Measurements from ENCODE around the gene IFNL1. TPM values are rescaled to one million over a fixed set of nuclear protein-coding genes. Genes with fewer than 3 reads are reported as not detected.
"Not testable (repeated sequence)": the region's sequence is repeated elsewhere in the genome, so short reads cannot be mapped to it uniquely, and the experiment has no call there.

The IFNL1 gene
- total RNA-seq, 1 experiment from 2014 or later, result not detected

DNA sequence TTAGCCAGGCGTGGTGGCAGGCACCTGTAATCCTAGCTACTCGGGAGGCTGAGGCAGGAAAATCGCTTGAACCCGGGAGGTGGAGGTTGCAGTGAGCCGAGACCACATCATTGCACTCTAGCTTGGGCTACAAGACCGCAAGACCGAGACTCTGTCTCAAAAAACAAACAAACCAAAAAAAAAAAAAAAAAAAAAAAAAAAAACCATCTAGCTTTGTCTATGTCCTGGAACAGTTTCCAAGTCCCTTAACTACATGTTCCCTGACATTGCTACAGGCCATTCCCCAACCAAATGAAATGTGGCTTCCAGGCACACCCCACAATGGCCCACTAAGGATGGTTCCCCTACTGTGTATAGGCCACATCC is 13.1 kb downstream of the IFNL1 start:
- H3K27me3 ChIP-seq (ENCODE audit: control insufficient read depth, insufficient read depth, low read length), result peaks cover 35% of the 10 kb centered on the region
- not testable (repeated sequence) for H3K4me3 ChIP-seq (ENCODE audit: insufficient read depth, low read depth, low read length); DNase-seq; H3K36me3 ChIP-seq (replicated peaks; ENCODE audit: control insufficient read depth, insufficient read depth, low read length)

DNA sequence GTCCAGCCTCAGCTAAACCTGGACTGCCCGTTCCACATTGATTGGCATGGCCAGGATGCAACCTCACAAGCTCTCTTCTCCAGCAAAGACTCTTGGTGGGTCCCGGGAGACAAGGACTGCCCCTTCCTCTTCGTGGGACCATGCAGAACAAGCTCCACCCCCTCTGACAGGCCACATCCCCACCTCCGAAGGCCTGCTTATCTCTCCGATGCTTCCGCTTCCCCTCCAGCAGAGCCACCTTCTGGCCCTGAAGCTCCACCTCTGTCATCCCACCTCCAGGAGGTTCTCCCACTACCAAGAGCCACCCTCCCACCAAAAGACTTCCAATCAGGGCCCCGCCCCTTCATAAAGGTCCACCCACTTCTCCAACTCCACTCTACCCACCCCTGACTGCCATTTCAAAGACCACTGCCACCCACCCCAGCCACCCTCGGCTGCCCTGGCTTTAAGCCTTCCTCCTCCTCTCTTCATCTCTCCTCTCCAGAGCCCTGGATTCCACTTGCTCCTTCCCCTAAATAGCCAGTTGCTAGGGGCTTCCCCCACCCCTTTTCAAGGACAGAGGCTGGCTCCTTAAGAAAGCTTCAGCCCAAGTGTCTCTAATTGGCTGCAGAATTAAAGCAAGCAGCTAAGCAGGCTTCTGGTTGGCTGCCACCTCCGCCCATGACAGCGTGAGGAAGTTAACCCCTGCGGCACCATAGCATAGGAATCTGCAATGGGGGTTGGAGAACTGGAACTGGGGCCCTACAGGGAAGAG is 14.5 kb downstream of the IFNL1 start:
- peak; percentile 89 for DNase-seq
- no peak overlapping the region for H3K4me3 ChIP-seq (ENCODE audit: insufficient read depth, low read depth, low read length)

DNA sequence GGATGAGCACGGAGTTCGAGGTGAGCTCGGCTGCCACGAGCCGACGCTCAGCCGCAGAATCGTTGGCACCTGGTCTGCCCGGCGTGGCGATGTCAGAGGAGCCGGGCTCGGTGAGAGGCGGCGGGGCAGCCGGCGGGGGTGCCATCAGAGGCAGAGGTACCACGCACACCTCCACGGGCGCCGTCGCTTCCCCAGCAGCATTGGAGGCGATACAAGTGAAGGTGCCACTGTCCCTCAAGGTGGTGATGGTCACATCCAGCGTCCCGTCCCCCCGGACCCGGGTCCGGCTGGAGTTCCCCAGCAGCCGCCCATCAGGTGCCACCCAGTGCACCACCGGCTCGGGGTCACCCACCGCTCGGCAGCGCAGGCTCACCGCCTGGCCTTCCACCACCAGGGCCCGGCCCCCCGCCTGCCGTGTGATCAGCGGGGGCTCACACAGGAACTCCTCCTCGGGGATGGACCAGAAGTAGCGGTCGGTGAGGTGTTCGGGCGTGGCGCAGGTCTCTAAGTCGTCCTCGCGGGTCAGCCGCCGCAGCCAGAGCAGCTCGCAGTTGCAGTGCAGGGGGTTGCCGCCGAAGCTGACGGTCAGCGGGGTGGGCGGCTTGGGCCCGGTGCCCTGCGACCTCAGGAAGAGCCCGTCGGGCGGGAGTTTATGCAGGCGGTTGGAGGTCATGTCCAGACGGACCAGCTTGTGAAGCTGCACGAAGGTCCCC is 18.0 kb downstream of the IFNL1 start:
- H3K27me3 ChIP-seq (ENCODE audit: control insufficient read depth, insufficient read depth, low read length), result peaks cover 2% of the 10 kb centered on the region; the same call in 1 of the 2 replicates
- no peak overlapping the region for H3K4me3 ChIP-seq (ENCODE audit: insufficient read depth, low read depth, low read length)
- no peak for DNase-seq
- no peaks in the 10 kb centered on the region; the same call in 1 of the 2 replicates for H3K36me3 ChIP-seq (replicated peaks; ENCODE audit: control insufficient read depth, insufficient read depth, low read length)

More for the DNA sequence above, 14.5 kb downstream of the IFNL1 start:
- H3K27me3 ChIP-seq (ENCODE audit: control insufficient read depth, insufficient read depth, low read length), result peaks cover 25% of the 10 kb centered on the region
- no peaks in the 10 kb centered on the region; the same call in 1 of the 2 replicates for H3K36me3 ChIP-seq (replicated peaks; ENCODE audit: control insufficient read depth, insufficient read depth, low read length)

DNA sequence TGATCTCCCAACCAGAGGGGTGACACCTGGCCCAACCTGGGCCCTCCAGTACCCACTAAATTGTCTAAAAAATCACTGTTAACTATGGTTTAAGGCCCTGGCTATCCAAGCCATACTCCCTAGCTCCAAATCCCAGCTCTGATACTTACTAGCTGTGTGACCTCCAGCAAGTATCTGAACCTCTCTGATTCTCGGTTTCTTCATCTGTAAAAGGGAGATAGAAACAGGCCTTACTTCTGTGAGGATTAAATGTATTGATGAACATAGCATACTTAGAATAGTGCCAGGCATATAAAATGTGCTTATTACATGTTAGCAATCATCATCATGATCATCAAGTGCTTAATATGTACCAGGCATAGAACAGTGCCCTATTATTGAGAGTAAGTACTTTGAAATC is 19.7 kb downstream of the IFNL1 start:
- no peak for DNase-seq
- Histone ChIP-seq H3K27me3 (ENCODE audit: control insufficient read depth, insufficient read depth, low read length) (peaks cover 14% of the 10 kb centered on the region), H3K4me3 (ENCODE audit: insufficient read depth, low read depth, low read length) (no peak overlapping the region), H3K36me3 (replicated peaks; ENCODE audit: control insufficient read depth, insufficient read depth, low read length) (no peaks in the 10 kb centered on the region; the same call in 1 of the 2 replicates)

DNA sequence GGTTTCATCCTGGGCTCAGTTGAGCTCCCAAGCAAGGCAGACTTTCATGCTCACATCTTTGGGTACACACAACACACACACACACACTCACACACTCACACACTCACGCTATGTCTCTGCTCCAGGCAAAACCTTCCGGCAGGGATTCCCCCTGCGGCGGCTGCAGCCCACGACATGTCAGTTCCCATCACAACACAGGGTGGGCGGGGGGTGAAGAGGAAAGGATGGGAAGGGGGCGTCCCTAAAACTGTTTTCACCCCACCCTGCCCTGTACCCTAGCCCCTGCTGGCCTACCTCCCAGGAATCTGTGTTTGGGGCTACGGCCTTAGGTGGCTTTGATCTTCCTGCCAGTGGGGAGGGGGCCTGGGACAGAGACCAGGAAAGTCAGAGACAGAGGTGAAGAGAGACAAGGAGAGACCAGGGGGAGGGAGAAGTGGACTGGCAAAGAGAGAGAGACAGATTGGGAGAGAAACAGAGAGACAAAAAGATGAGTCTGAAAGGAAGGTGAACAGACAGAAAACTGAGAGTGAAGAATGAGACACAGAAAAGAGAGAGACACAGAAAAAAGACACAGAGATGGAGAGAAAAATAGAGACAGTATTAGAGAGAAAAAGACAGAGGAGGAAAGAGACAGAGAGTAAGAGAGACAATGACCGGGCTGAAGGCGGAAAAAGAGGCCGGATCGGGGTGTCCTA is 20.6 kb downstream of the IFNL1 start:
- no peaks in the 10 kb centered on the region; the same call in 1 of the 2 replicates for H3K36me3 ChIP-seq (replicated peaks; ENCODE audit: control insufficient read depth, insufficient read depth, low read length)
- H3K27me3 ChIP-seq (ENCODE audit: control insufficient read depth, insufficient read depth, low read length), result peaks cover 21% of the 10 kb centered on the region
- no peak overlapping the region for H3K4me3 ChIP-seq (ENCODE audit: insufficient read depth, low read depth, low read length)
- no peak for DNase-seq

DNA sequence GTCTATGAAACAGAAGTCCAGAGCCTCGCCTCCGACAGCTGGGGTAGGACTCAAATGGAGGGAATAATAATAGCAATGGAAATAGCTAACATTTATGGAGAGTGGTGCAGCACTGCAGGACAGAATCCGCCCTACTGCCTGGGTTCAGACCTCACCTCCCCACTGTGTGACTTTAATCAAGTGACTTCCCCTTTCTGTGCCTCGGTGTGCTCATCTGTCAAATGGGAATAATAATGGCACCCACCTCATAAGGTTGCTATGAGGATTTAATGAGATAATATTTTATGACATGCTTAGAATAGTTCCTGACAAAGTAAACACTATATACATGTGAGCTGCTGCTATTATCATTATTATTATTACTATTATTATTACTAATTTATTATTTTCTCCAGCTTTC is 21.3 kb downstream of the IFNL1 start:
- Histone ChIP-seq H3K27me3 (ENCODE audit: control insufficient read depth, insufficient read depth, low read length) (peaks cover 21% of the 10 kb centered on the region), H3K36me3 (replicated peaks; ENCODE audit: control insufficient read depth, insufficient read depth, low read length) (no peaks in the 10 kb centered on the region), H3K4me3 (ENCODE audit: insufficient read depth, low read depth, low read length) (no peak overlapping the region)
- DNase-seq, result no peak

DNA sequence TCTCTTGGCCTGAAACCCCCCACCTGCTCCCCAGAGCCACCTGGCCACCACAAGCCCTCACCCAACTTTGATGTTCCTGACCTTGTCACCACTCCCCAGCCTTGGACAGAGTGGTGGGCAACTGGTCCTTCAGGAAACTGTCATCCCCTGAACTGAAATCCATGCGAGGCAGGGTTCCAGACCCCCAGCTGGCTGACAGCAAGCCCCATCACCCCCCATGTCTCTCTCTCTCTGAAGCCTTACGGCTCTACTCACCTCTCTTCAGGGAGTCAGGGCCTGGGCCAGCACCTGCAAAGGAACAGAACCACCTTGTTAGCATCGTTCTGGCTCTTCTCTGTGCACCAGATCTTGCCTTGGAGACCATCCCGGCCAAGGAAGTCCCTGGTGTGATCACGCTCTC is 21.9 kb downstream of the IFNL1 start:
- peaks cover 21% of the 10 kb centered on the region for H3K27me3 ChIP-seq (ENCODE audit: control insufficient read depth, insufficient read depth, low read length)
- H3K4me3 ChIP-seq (ENCODE audit: insufficient read depth, low read depth, low read length), result no peak overlapping the region
- H3K36me3 ChIP-seq (replicated peaks; ENCODE audit: control insufficient read depth, insufficient read depth, low read length), result no peaks in the 10 kb centered on the region
- no peak for DNase-seq

DNA sequence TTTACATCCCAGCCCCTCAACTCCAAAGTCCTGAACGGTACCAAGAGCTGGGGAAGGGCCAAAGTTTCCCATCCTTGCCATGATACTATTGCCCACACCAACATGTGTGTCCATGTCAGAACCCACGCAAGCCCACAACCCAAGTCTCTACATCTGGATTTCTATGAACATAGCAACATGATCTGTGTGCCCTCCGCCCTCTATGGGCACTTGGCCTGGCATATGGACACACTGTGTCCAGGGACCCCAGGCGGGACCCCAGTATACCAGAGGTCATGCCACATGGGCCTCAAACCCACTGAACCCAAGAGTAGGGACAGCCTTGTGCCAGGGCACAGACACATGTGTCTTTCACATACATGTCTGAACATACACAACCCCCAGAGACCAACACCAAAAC is 22.5 kb downstream of the IFNL1 start:
- Histone ChIP-seq H3K36me3 (replicated peaks; ENCODE audit: control insufficient read depth, insufficient read depth, low read length) (no peaks in the 10 kb centered on the region), H3K27me3 (ENCODE audit: control insufficient read depth, insufficient read depth, low read length) (peaks cover 22% of the 10 kb centered on the region), H3K4me3 (ENCODE audit: insufficient read depth, low read depth, low read length) (no peak overlapping the region)
- no peak for DNase-seq

DNA sequence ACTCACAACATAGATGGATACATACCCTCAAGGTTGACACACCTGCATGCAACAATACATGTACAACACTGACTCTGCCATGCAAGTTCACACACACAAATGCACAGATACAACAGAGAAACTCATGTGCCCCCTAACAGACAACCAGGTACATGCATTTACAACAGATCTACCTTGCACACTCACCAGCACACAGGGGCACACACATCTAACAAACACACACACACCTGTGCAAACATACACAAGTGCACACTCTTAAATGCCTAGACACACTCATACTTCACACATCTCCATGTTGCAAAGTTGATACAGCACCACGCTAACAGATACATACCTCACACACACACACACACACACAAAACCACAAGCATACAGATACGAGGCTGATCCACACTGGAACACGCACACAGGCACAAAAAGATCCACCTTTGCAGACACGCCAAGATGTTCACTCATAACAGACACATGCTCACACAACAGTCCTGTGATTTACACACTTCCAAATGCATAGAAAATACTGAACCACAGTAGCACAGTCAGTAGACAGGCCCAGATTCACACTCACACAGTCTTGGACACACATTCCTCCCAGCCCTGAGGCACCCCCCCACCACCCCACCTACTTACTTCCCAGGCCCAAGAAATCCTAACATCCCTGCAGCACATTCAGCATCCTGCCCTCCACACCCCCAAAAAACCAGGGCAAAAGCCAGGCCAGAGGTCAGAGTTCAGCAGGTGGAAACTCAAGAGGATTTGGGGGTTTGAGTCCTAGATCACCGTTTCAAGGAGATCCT is 23.1 kb downstream of the IFNL1 start:
- peak overlapping the region; percentile 79 for H3K4me3 ChIP-seq (ENCODE audit: insufficient read depth, low read depth, low read length)
- H3K27me3 ChIP-seq (ENCODE audit: control insufficient read depth, insufficient read depth, low read length), result peaks cover 22% of the 10 kb centered on the region

DNA sequence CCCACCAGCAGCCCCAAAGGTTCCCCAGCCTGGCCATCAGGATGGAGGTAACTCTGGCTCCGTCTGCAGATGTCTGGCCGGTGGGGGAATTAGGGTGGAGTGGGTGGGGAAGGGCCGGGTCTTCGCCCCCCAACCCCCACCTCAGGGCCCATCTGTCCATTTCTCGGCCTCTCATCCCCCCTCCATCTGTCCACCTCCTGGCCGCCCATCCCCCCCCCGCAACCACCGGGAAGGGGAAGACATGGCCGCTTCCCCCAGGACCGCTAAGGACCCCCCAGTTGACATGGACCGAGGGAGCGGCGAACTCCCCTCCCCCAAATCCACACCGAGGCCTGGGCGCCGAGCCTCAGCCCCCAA is 23.7 kb downstream of the IFNL1 start:
- no peaks in the 10 kb centered on the region for H3K36me3 ChIP-seq (replicated peaks; ENCODE audit: control insufficient read depth, insufficient read depth, low read length)
- peak; percentile 72 for DNase-seq
- peak overlapping the region; percentile 79 for H3K4me3 ChIP-seq (ENCODE audit: insufficient read depth, low read depth, low read length)
- H3K27me3 ChIP-seq (ENCODE audit: control insufficient read depth, insufficient read depth, low read length), result peaks cover 22% of the 10 kb centered on the region

More for the DNA sequence above, 23.1 kb downstream of the IFNL1 start:
- no peaks in the 10 kb centered on the region for H3K36me3 ChIP-seq (replicated peaks; ENCODE audit: control insufficient read depth, insufficient read depth, low read length)
- no peak for DNase-seq

DNA sequence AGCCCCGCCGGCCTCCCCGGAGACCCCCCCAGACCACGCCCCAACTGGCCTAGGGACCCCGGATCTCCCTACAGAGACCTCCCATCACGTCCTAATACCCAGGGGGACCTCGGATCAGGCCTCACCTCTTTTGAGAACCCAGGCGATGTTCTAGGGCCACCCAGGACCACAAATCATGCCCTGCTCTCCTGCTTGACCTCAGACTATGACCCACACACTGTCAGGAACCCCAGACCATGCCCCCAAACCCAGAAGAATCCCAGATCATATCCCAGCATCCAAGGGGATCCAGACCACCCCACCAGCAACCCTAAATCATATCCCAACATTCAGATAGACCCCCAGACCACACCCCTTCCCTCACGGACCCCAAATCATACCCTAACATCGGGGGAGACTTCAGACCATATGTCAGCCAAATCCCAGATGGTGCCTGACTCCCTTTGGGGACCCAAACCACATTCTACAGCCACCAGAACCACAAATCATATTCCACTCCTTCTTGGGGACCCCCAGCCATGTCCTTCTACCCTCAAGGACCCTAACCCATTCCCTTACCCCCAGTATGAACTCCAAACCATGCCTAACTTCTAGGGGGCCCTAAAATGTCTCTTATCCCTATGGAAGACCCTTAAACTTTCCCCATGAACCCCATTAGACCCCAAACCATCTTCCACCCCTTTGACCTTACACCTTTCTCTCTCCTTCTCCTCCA is 25.1 kb downstream of the IFNL1 start:
- H3K4me3 ChIP-seq (ENCODE audit: insufficient read depth, low read depth, low read length), result peak overlapping the region; percentile 33
- peaks cover 22% of the 10 kb centered on the region for H3K27me3 ChIP-seq (ENCODE audit: control insufficient read depth, insufficient read depth, low read length)
- DNase-seq, result no peak
- H3K36me3 ChIP-seq (replicated peaks; ENCODE audit: control insufficient read depth, insufficient read depth, low read length), result no peaks in the 10 kb centered on the region

DNA sequence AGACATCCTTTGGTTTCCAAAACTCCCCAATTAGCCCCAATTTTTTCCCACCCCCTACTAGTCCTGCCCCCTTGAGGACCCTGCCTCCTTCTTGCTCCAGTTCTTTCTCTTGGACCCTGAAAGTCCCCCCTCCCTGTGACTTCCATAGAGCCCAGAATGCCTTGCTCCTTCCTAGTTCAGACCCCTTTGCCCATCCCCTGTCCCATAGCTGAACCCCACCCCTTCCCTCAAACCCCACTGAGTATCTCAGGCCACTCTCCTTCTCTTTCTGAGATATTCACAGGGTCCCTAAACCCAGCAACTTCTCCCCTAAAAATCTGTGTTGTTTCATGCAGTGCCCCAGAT is 25.6 kb downstream of the IFNL1 start:
- peaks cover 22% of the 10 kb centered on the region for H3K27me3 ChIP-seq (ENCODE audit: control insufficient read depth, insufficient read depth, low read length)
- H3K4me3 ChIP-seq (ENCODE audit: insufficient read depth, low read depth, low read length), result no peak overlapping the region
- no peaks in the 10 kb centered on the region for H3K36me3 ChIP-seq (replicated peaks; ENCODE audit: control insufficient read depth, insufficient read depth, low read length)
- no peak for DNase-seq

DNA sequence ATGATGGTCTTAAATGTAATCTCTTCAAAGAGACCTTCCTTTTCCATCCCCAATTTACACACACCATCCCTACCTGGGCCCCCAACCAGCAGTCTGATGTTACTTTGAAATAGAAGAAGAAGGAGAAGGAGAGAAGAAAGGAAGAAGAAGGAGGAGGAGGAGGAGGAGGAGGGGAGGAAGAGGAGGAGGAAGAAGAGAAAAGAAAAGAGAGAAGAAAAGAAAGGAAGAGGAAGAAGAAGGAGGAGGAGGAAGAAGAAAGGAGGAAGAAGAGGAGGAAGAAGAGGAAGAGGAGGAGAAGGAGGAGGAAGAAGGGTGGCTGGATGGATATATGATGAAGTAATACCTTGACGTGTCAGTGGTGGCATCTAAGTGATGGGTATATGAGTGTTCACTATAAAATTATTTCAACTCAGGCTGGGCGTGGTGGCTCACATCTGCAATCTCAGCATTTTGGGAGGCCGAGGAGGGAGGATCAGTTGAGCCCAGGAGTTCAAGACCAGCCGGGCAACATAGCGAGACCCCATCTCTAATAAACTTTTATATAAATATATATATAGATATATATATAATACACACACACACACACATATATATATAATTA is 28.1 kb downstream of the IFNL1 start:
- Histone ChIP-seq H3K36me3 (replicated peaks; ENCODE audit: control insufficient read depth, insufficient read depth, low read length) (no peaks in the 10 kb centered on the region), H3K27me3 (ENCODE audit: control insufficient read depth, insufficient read depth, low read length) (peaks cover 19% of the 10 kb centered on the region), H3K4me3 (ENCODE audit: insufficient read depth, low read depth, low read length) (no peak overlapping the region)
- no peak for DNase-seq
